Osteoblast (primary cell): ENCODE results near the gene ACTN3. TPM values are rescaled to one million over a fixed set of nuclear protein-coding genes. Genes with fewer than 3 reads are reported as not detected.
A peak's percentile ranks its signal among the peaks of the same experiment; 100 is the strongest.

Experiments
- DNase-seq: peaks from one replicate; pipeline ENCODE4 v3.0.0; 2011; ENCODE audit warnings: low spot score, mixed read lengths; ENCODE audit not compliant: insufficient read length; ENCODE audit errors: missing footprints
- H2AFZ ChIP-seq: 2 replicates; pipeline ENCODE4 v1.6.0; 2011; ENCODE audit warnings: mild to moderate bottlenecking, low read length
- H3K27ac ChIP-seq: 2 replicates; pipeline ENCODE4 v1.5.1; 2011; ENCODE audit warnings: mild to moderate bottlenecking, low read depth, low read length, moderate library complexity
- H3K27me3 ChIP-seq: 2 replicates; pipeline ENCODE4 v1.6.0; 2012; ENCODE audit warnings: mild to moderate bottlenecking, control low read depth, inconsistent platforms, low read length, moderate library complexity; ENCODE audit not compliant: insufficient read depth
- H3K36me3 ChIP-seq: 2 replicates; pipeline ENCODE4 v1.5.1; 2011; ENCODE audit warnings: mild to moderate bottlenecking, low read length, control low read depth, moderate library complexity; ENCODE audit not compliant: insufficient read depth
- H3K4me1 ChIP-seq: 2 replicates; pipeline ENCODE4 v1.5.1; 2011; ENCODE audit warnings: mild to moderate bottlenecking, low read length, control low read depth, moderate library complexity; ENCODE audit not compliant: insufficient read depth
- H3K4me2 ChIP-seq: 2 replicates; pipeline ENCODE4 v1.6.0; 2011; ENCODE audit warnings: mild to moderate bottlenecking, low read length; ENCODE audit not compliant: insufficient read depth
- H3K4me3 ChIP-seq: fragments of 200-600 bp; sonication (generic); 3 replicates; pipeline ENCODE4 v1.5.1; 2012; ENCODE audit warnings: mild to moderate bottlenecking, low read length, inconsistent platforms; ENCODE audit not compliant: insufficient read depth
- H3K79me2 ChIP-seq: 2 replicates; pipeline ENCODE4 v1.6.0; 2012; ENCODE audit warnings: mild to moderate bottlenecking, low read length, control low read depth, inconsistent platforms; ENCODE audit not compliant: insufficient read depth
- H3K9me3 ChIP-seq: 2 replicates; pipeline ENCODE4 v1.5.1; 2011; ENCODE audit warnings: low read depth, low read length, control low read depth
- H4K20me1 ChIP-seq: 2 replicates; pipeline ENCODE4 v1.6.0; 2012; ENCODE audit warnings: mild to moderate bottlenecking, low read length, control low read depth; ENCODE audit not compliant: insufficient read depth
- total RNA-seq: library from RNA; depleted of rRNA; stranded (reverse); fragments of >200 nt; gene quantifications from 2 replicates; pipeline ENCODE4 v1.2.3, GENCODE V29; 2012
- TF ChIP-seq, protein P1 (sequence below): IDR thresholded peaks from 2 replicates; pipeline ENCODE4 v1.5.1; 2011; ENCODE audit warnings: mild to moderate bottlenecking, low read depth, low read length, moderate library complexity; ENCODE audit errors: extremely low read depth

Gene ACTN3
- total RNA-seq, 1 donor = under 0.01 TPM

DNA sequence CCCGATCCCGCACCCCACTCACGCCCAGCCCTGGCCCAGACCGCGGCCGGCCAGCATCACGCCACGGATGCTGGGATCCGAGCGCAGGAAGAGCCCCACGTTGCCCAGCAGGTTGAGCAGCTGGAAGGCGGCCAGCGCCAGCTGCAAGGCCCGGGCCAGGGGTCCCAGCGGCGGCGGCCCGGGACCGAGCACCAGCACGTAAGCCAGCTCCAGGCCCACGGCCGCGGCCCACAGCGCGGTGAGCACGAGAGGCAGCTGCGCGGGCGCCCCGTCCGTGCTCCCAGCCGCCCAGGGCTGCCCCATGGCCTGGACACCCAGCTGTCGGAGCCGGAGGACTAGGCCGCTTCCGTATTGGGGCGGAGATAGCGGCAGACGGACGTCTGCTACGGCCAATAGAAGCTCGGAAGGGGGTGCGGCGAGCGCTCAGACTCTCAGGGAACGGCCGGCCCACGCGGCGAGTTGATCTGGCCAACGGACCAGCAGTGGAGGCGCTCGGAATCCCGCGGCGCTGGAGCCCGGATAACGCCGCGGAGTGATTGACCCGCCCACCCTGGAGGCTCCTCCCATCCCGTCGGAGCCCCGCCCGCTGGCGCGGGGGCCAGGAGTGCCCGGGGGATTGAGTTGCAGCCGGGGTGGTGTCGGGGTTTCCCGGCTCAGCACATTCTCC is 869 bp upstream of the ACTN3 start, which contains the start of gene ZDHHC24:
Gene ZDHHC24, minus strand, starts transcription at position 348 of the 667 bp plus-strand sequence. Its CDS starts 45 bp downstream, at position 303.
- Histone ChIP-seq H3K27ac (peak within 1 kb of the TSS; percentile 55), H3K9me3 (no peaks in the 10 kb centered on the region), H2AFZ (peak within 1 kb of the TSS; percentile 85), H3K79me2 (peaks cover 4% of the 10 kb centered on the region), H4K20me1 (peaks cover 5% of the 10 kb centered on the region), H3K4me3 (peak within 1 kb of the TSS; percentile 85), H3K4me2 (peak within 1 kb of the TSS; percentile 91), H3K27me3 (peaks cover 25% of the 10 kb centered on the region), H3K4me1 (peaks cover 20% of the 10 kb centered on the region), H3K36me3 (peaks cover 13% of the 10 kb centered on the region)
- TF ChIP-seq, protein P1, sequence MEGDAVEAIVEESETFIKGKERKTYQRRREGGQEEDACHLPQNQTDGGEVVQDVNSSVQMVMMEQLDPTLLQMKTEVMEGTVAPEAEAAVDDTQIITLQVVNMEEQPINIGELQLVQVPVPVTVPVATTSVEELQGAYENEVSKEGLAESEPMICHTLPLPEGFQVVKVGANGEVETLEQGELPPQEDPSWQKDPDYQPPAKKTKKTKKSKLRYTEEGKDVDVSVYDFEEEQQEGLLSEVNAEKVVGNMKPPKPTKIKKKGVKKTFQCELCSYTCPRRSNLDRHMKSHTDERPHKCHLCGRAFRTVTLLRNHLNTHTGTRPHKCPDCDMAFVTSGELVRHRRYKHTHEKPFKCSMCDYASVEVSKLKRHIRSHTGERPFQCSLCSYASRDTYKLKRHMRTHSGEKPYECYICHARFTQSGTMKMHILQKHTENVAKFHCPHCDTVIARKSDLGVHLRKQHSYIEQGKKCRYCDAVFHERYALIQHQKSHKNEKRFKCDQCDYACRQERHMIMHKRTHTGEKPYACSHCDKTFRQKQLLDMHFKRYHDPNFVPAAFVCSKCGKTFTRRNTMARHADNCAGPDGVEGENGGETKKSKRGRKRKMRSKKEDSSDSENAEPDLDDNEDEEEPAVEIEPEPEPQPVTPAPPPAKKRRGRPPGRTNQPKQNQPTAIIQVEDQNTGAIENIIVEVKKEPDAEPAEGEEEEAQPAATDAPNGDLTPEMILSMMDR = no peak
- peak; percentile 100 for DNase-seq

DNA sequence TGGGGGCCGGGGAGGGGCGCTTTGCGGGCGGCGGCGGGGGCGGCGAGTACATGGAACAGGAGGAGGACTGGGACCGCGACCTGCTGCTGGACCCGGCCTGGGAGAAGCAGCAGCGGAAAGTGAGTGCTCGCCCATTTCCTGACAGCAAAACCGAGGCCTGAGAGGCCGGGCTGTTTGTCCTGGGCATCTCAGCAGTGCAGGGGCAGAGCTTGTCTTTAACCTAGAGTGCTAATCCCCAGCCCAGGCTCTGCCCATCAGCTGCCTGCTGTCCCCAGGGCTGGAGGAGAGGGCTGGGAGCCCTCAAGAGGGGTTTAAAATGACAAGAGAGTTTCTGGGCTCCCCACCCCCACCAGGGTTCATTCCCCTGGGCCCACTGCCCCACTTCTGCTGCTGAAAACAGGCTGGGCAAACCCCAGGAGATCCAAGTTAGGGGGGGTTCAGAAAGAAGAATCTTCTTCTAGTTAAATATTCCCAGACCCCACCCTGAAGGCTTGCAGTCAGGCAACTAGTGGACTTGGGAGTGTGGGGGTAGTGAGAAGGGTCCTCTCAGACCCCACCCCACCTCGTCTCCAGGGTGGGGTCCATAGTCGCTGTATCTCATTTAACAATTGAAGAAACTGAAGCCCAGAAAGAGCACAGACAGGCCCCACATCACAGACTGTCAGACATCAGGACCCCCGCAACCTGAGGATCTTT is 411 bp downstream of the ACTN3 start:
- Histone ChIP-seq H3K4me3 (no peak overlapping the region), H3K4me2 (peak overlapping the region; percentile 91), H2AFZ (no peak overlapping the region), H3K36me3 (peaks cover 12% of the 10 kb centered on the region), H3K27ac (no peak overlapping the region), H4K20me1 (peaks cover 5% of the 10 kb centered on the region), H3K79me2 (peaks cover 4% of the 10 kb centered on the region), H3K4me1 (peaks cover 20% of the 10 kb centered on the region), H3K27me3 (peaks cover 25% of the 10 kb centered on the region), H3K9me3 (no peaks in the 10 kb centered on the region)
- TF ChIP-seq, protein P1 = no peak
- peak; percentile 77 for DNase-seq

DNA sequence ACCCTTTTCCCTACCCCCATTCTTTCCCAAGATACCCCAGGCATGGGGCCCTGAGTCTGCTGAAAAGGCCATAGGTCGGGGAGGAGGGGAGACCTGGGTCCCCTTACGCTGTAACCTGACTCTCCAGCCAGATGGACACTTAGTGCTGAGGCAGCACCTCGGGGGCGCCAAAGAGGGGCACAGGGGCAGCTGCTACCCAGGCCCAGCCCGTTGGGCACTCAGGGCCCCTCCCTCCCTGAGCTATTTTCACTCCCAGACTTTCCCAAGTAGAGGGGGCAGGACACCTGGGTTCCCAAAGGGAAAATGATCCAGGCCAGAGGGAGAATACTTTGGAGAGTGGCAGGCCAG is 933 bp downstream of the ACTN3 start:
- no peaks in the 10 kb centered on the region for H3K9me3 ChIP-seq
- peaks cover 4% of the 10 kb centered on the region for H3K79me2 ChIP-seq
- DNase-seq = peak; percentile 55

More for the DNA sequence above, 933 bp downstream of the ACTN3 start:
- peaks cover 25% of the 10 kb centered on the region for H3K27me3 ChIP-seq
- TF ChIP-seq, protein P1 = no peak
- peaks cover 9% of the 10 kb centered on the region for H3K36me3 ChIP-seq
- no peak overlapping the region for H3K27ac ChIP-seq
- H3K4me1 ChIP-seq = peaks cover 14% of the 10 kb centered on the region
- H2AFZ ChIP-seq = no peak overlapping the region
- no peak overlapping the region for H3K4me3 ChIP-seq
- H3K4me2 ChIP-seq = no peak overlapping the region
- peaks cover 5% of the 10 kb centered on the region for H4K20me1 ChIP-seq
